ENCODE results near the gene TMPRSS11D.

Gene TMPRSS11D

DNA sequence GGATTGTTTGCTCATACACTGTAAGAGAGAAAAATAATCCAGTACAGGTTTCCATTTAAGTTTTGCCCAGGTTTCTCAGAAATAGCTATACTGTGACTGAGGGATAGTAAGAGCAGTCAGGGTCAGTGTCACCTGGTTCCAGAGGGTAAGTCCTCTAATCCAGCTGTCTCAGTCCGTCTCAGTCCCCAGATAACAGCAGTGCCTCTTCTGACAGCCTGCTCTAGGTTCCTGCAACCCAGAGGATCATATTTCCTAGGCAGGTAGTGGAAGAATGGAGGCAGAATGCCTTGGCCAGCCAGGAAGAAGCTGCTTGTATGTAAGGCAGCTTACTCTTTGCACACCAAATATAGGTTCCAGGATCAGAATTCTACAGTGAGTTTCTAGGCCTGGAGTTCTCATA is 107.1 kb downstream of the TMPRSS11D start:
- H3K9me3 ChIP-seq (ENCODE audit: control insufficient read depth, insufficient read depth, low read length) = no peaks in the 10 kb centered on the region
- no peak overlapping the region for H3K4me3 ChIP-seq (ENCODE audit: low read depth, low read length)
- no peaks in the 10 kb centered on the region for H3K27me3 ChIP-seq (ENCODE audit: control insufficient read depth, insufficient read depth, low read length)
- H3K36me3 ChIP-seq (ENCODE audit: control insufficient read depth, insufficient read depth, low read length) = no peaks in the 10 kb centered on the region
- 0 out of 2 replicates have a peak, but pooled peaks cover 4% of the 10 kb centered on the region for H3K4me1 ChIP-seq (ENCODE audit: control insufficient read depth, insufficient read depth, low read length)
- H3K27ac ChIP-seq (ENCODE audit: low read depth, low read length) = no peak overlapping the region
- H3K9ac ChIP-seq (ENCODE audit: low read depth, low read length) = no peak overlapping the region
